Testis (tissue), 3 donors: ENCODE measurements around the gene SMIM35. TPM values are rescaled to one million over a fixed set of nuclear protein-coding genes. Genes with fewer than 3 reads are reported as not detected.
"Not testable (repeated sequence)": the region's sequence is repeated elsewhere in the genome, so short reads cannot be mapped to it uniquely, and the experiment has no call there.

Experiments
- DNase-seq: peaks from one replicate; pipeline ENCODE4 v3.0.0-alpha.2; 2019
- H3K27ac ChIP-seq, 2 donors: fragments of 200-600 bp; sonication (generic); one replicate each; pipeline ENCODE4 v1.5.1; 2019
- H3K27me3 ChIP-seq: fragments of 200-600 bp; sonication (generic); one replicate; pipeline ENCODE4 v1.5.1; 2019
- H3K36me3 ChIP-seq: fragments of 200-600 bp; sonication (generic); one replicate; pipeline ENCODE4 v1.5.1; 2017; ENCODE audit warnings: low read depth; ENCODE audit errors: missing control alignments
- H3K4me1 ChIP-seq: fragments of 200-600 bp; sonication (generic); one replicate; pipeline ENCODE4 v1.5.1; 2019
- H3K4me3 ChIP-seq, 2 donors: fragments of 200-600 bp; sonication (generic); one replicate each; pipeline ENCODE4 v1.5.1; 2017 to 2019
- H3K9me3 ChIP-seq: fragments of 200-600 bp; sonication (generic); one replicate; pipeline ENCODE4 v1.5.1; 2017
- CTCF ChIP-seq, 3 experiments: fragments of 450-650 bp in 2 of 3; fragments of 200-600 bp in 1 of 3; sonication (generic) in 1 of 3; IDR thresholded peaks; one replicate each; pipeline ENCODE4 v1.5.1; 2016 to 2019; ENCODE audit warnings: antibody characterized with exemption in 3 of 3, mild to moderate bottlenecking in 2 of 3, moderate library complexity in 1 of 3
- POLR2A ChIP-seq: fragments of 450-650 bp; IDR thresholded peaks from one replicate; pipeline ENCODE4 v1.6.1; 2017; ENCODE audit warnings: antibody characterized with exemption, mild to moderate bottlenecking, moderate library complexity
- WGBS, 2 donors: methylation state at CpG; one replicate each; pipeline ENCODE4 v1.1.5; 2018; 5-methylcytosine and 5-hydroxymethylcytosine counted together
- intact Hi-C: fragments of 100-400 bp; cut with DNase I; formaldehyde crosslinking; loops from one replicate; pipeline ENCODE4 v1.15.1; 2023; ENCODE audit warnings: low total_unique reads
- polyA plus RNA-seq: library from polyadenylated mRNA; stranded (reverse); fragments of 350-450 nt; fragmentation: Illumina TruSeq; extraction: RNeasy Lipid Tissue Mini Kit (QIAGEN cat#74804); gene quantifications from one replicate; pipeline ENCODE4 v1.2.3, GENCODE V29; 2014; ENCODE audit warnings: low read depth, low replicate concordance; ENCODE audit not compliant: insufficient read depth
- total RNA-seq, 2 donors: library from RNA; depleted of rRNA; stranded (reverse); fragments of >200 nt; gene quantifications; one replicate each; pipeline ENCODE4 v1.2.3, GENCODE V29; 2016

SMIM35 gene
- total and polyA plus RNA-seq, 3 donors from 2014 or later = 0.17 to 0.19 TPM; not detected in 1

GRCh38 chr11:118008271-118008911 lies 78.4 kb downstream of the SMIM35 start:
- no peaks in the 10 kb centered on the region for H3K36me3 ChIP-seq
- WGBS, 2 donors = 87 to 93% methylated on average over 4 of the region's 4 CpGs
- intact Hi-C loops = no loop called here
- no peak overlapping the region for H3K27ac ChIP-seq
- TF ChIP-seq CTCF (IDR thresholded peaks at IDR 0.05) = no peak
- no peaks in the 10 kb centered on the region for H3K9me3 ChIP-seq
- DNase-seq = no peak
- no peaks in the 10 kb centered on the region for H3K4me1 ChIP-seq
- no peaks in the 10 kb centered on the region for H3K27me3 ChIP-seq
- H3K4me3 ChIP-seq = no peak overlapping the region

- DNase-seq, H3K4me1 ChIP-seq, H3K27me3 ChIP-seq, H3K36me3 ChIP-seq, intact Hi-C loops, H3K27ac ChIP-seq, H3K4me3 ChIP-seq, H3K9me3 ChIP-seq: not testable (repeated sequence)
- 84 to 88% methylated on average over 11 of the region's 11 CpGs for WGBS, 2 donors
Observed at GRCh38 chr11:118007563-118008270, 79.0 kb downstream of the SMIM35 start.

- 88% methylated on average over 5 of the region's 5 CpGs for WGBS, 2 donors
- Histone ChIP-seq H3K27ac (no peak overlapping the region), H3K4me1 (peaks cover 5% of the 10 kb centered on the region), H3K27me3 (no peaks in the 10 kb centered on the region), H3K4me3 (no peak overlapping the region), H3K9me3 (no peaks in the 10 kb centered on the region), H3K36me3 (no peaks in the 10 kb centered on the region)
- TF ChIP-seq POLR2A = no peak
- TF ChIP-seq CTCF (IDR thresholded peaks at IDR 0.05) = no peak
- intact Hi-C loops = no loop called here
- DNase-seq = no peak
Observed at GRCh38 chr11:118007040-118007439, 79.7 kb downstream of the SMIM35 start.

- DNase-seq = no peak
- H3K27ac ChIP-seq = no peak overlapping the region
- H3K4me1 ChIP-seq = peaks cover 5% of the 10 kb centered on the region
- TF ChIP-seq CTCF (IDR thresholded peaks at IDR 0.05) (no peak), POLR2A (no peak)
- intact Hi-C loops = no loop called here
- WGBS, 2 donors = 88 to 98% methylated on average over 4 of the region's 4 CpGs
- H3K4me3 ChIP-seq = no peak overlapping the region
- H3K36me3 ChIP-seq = no peaks in the 10 kb centered on the region
- no peaks in the 10 kb centered on the region for H3K27me3 ChIP-seq
- H3K9me3 ChIP-seq = no peaks in the 10 kb centered on the region
Observed at GRCh38 chr11:118006153-118006534, 80.6 kb downstream of the SMIM35 start.

- Histone ChIP-seq H3K4me3 (no peak overlapping the region), H3K27ac (no peak overlapping the region), H3K36me3 (no peaks in the 10 kb centered on the region), H3K9me3 (no peaks in the 10 kb centered on the region), H3K4me1 (peaks cover 5% of the 10 kb centered on the region), H3K27me3 (no peaks in the 10 kb centered on the region)
- no peak for TF ChIP-seq POLR2A
- no peak for TF ChIP-seq CTCF (IDR thresholded peaks at IDR 0.05)
- intact Hi-C loops = no loop called here
- 84 to 93% methylated on average over 12 of the region's 12 CpGs for WGBS, 2 donors
- no peak for DNase-seq
Observed at GRCh38 chr11:118005224-118006152, 81.3 kb downstream of the SMIM35 start.
